Activated naive CD8-positive, alpha-beta T cell (primary cell): Measurements from ENCODE around the gene FOXD1.
"Not testable (repeated sequence)": the region's sequence is repeated elsewhere in the genome, so short reads cannot be mapped to it uniquely, and the experiment has no call there.

Experiments
- H3K27ac Mint-ChIP-seq: one replicate; pipeline ENCODE4 v1.8.0; 2021; ENCODE audit warnings: mixed read lengths
- H3K27me3 Mint-ChIP-seq: one replicate; pipeline ENCODE4 v1.8.0; 2021; ENCODE audit warnings: mixed read lengths
- H3K36me3 Mint-ChIP-seq: one replicate; pipeline ENCODE4 v1.8.0; 2021; ENCODE audit warnings: mixed read lengths
- H3K4me1 Mint-ChIP-seq: one replicate; pipeline ENCODE4 v1.8.0; 2021; ENCODE audit warnings: low read depth, mixed read lengths
- H3K4me3 Mint-ChIP-seq: one replicate; pipeline ENCODE4 v1.8.0; 2021; ENCODE audit warnings: mild to moderate bottlenecking, mixed read lengths
- H3K9me3 Mint-ChIP-seq: one replicate; pipeline ENCODE4 v1.8.0; 2021; ENCODE audit warnings: low read depth, mixed read lengths

FOXD1 gene

GRCh38 chr5:73448463-73449136 is at the start of gene FOXD1:
Gene FOXD1, minus strand, starts transcription at chr5:73448777. Its CDS starts 415 bp downstream, at chr5:73448362.
- H3K27me3 Mint-ChIP-seq = peaks cover 53% of the 10 kb centered on the region
- H3K36me3 Mint-ChIP-seq = peaks cover 2% of the 10 kb centered on the region
- H3K9me3 Mint-ChIP-seq = no peaks in the 10 kb centered on the region
- H3K4me3 Mint-ChIP-seq = peak within 1 kb of the TSS; percentile 86
- H3K4me1 Mint-ChIP-seq = peaks cover 17% of the 10 kb centered on the region
- H3K27ac Mint-ChIP-seq = no peak within 1 kb of the TSS

- Mint-ChIP-seq H3K27ac (peak overlapping the region; percentile 99), H3K4me1 (peaks cover 39% of the 10 kb centered on the region), H3K4me3 (peak overlapping the region; percentile 97), H3K36me3 (peaks cover 19% of the 10 kb centered on the region), H3K9me3 (no peaks in the 10 kb centered on the region), H3K27me3 (peaks cover 11% of the 10 kb centered on the region)
Measured at GRCh38 chr5:73497497-73498056, 49.0 kb upstream of the FOXD1 start.

GRCh38 chr5:73496984-73497457 is 48.4 kb upstream of the FOXD1 start:
- Mint-ChIP-seq H3K4me1 (peaks cover 34% of the 10 kb centered on the region), H3K9me3 (no peaks in the 10 kb centered on the region), H3K4me3 (peak overlapping the region; percentile 97), H3K27me3 (peaks cover 13% of the 10 kb centered on the region), H3K36me3 (peaks cover 19% of the 10 kb centered on the region), H3K27ac (peak overlapping the region; percentile 99)

- Mint-ChIP-seq H3K36me3 (peaks cover 13% of the 10 kb centered on the region), H3K9me3 (no peaks in the 10 kb centered on the region), H3K27ac (no peak overlapping the region), H3K4me1 (peaks cover 26% of the 10 kb centered on the region), H3K4me3 (no peak overlapping the region), H3K27me3 (peaks cover 17% of the 10 kb centered on the region)
Measured at GRCh38 chr5:73495772-73496335, 47.3 kb upstream of the FOXD1 start.

- H3K4me3 Mint-ChIP-seq = no peak overlapping the region
- H3K27ac Mint-ChIP-seq = no peak overlapping the region
- peaks cover 19% of the 10 kb centered on the region for H3K27me3 Mint-ChIP-seq
- H3K4me1 Mint-ChIP-seq = peaks cover 15% of the 10 kb centered on the region
- peaks cover 7% of the 10 kb centered on the region for H3K36me3 Mint-ChIP-seq
- no peaks in the 10 kb centered on the region for H3K9me3 Mint-ChIP-seq
Measured at GRCh38 chr5:73494721-73495120, 46.1 kb upstream of the FOXD1 start.

- H3K4me3 Mint-ChIP-seq = no peak overlapping the region
- H3K4me1 Mint-ChIP-seq = peaks cover 8% of the 10 kb centered on the region
- peaks cover 19% of the 10 kb centered on the region for H3K27me3 Mint-ChIP-seq
- no peak overlapping the region for H3K27ac Mint-ChIP-seq
- H3K36me3 Mint-ChIP-seq = no peaks in the 10 kb centered on the region
- no peaks in the 10 kb centered on the region for H3K9me3 Mint-ChIP-seq
Measured at GRCh38 chr5:73493421-73493820, 44.8 kb upstream of the FOXD1 start.

GRCh38 chr5:73491155-73491554 is 42.6 kb upstream of the FOXD1 start:
- Mint-ChIP-seq H3K4me1 (no peaks in the 10 kb centered on the region), H3K9me3 (no peaks in the 10 kb centered on the region), H3K36me3 (no peaks in the 10 kb centered on the region), H3K27ac (no peak overlapping the region), H3K27me3 (peaks cover 21% of the 10 kb centered on the region), H3K4me3 (no peak overlapping the region)

- peaks cover 21% of the 10 kb centered on the region for H3K27me3 Mint-ChIP-seq
Measured at GRCh38 chr5:73490088-73490487, 41.5 kb upstream of the FOXD1 start.

GRCh38 chr5:73488806-73489205 is 40.2 kb upstream of the FOXD1 start:
- Mint-ChIP-seq H3K27me3 (peaks cover 20% of the 10 kb centered on the region), H3K4me1 (no peaks in the 10 kb centered on the region), H3K4me3 (no peak overlapping the region), H3K9me3 (no peaks in the 10 kb centered on the region), H3K27ac (no peak overlapping the region), H3K36me3 (no peaks in the 10 kb centered on the region)

More at GRCh38 chr5:73490088-73490487, 41.5 kb upstream of the FOXD1 start:
- H3K4me1 Mint-ChIP-seq = no peaks in the 10 kb centered on the region
- H3K27ac Mint-ChIP-seq = no peak overlapping the region
- no peak overlapping the region for H3K4me3 Mint-ChIP-seq
- no peaks in the 10 kb centered on the region for H3K9me3 Mint-ChIP-seq
- H3K36me3 Mint-ChIP-seq = no peaks in the 10 kb centered on the region

GRCh38 chr5:73487815-73488214 is 39.2 kb upstream of the FOXD1 start:
- H3K36me3 Mint-ChIP-seq = no peaks in the 10 kb centered on the region
- no peak overlapping the region for H3K27ac Mint-ChIP-seq
- peaks cover 14% of the 10 kb centered on the region for H3K27me3 Mint-ChIP-seq
- H3K9me3 Mint-ChIP-seq = no peaks in the 10 kb centered on the region
- H3K4me1 Mint-ChIP-seq = no peaks in the 10 kb centered on the region
- H3K4me3 Mint-ChIP-seq = no peak overlapping the region

- H3K27ac Mint-ChIP-seq, H3K4me3 Mint-ChIP-seq, H3K9me3 Mint-ChIP-seq, H3K36me3 Mint-ChIP-seq, H3K4me1 Mint-ChIP-seq: not testable (repeated sequence)
- H3K27me3 Mint-ChIP-seq = peaks cover 11% of the 10 kb centered on the region
Measured at GRCh38 chr5:73487257-73487656, 38.7 kb upstream of the FOXD1 start.

- H3K4me1 Mint-ChIP-seq = no peaks in the 10 kb centered on the region
- no peaks in the 10 kb centered on the region for H3K9me3 Mint-ChIP-seq
- H3K36me3 Mint-ChIP-seq = no peaks in the 10 kb centered on the region
- H3K27ac Mint-ChIP-seq = no peak overlapping the region
- no peak overlapping the region for H3K4me3 Mint-ChIP-seq
- peaks cover 11% of the 10 kb centered on the region for H3K27me3 Mint-ChIP-seq
Measured at GRCh38 chr5:73486119-73486899, 37.7 kb upstream of the FOXD1 start.

- Mint-ChIP-seq H3K4me3 (no peak overlapping the region), H3K27ac (no peak overlapping the region), H3K4me1 (no peaks in the 10 kb centered on the region), H3K9me3 (no peaks in the 10 kb centered on the region), H3K27me3 (peaks cover 9% of the 10 kb centered on the region), H3K36me3 (no peaks in the 10 kb centered on the region)
Measured at GRCh38 chr5:73485715-73486114, 37.1 kb upstream of the FOXD1 start.

- peaks cover 9% of the 10 kb centered on the region for H3K27me3 Mint-ChIP-seq
- H3K27ac Mint-ChIP-seq = no peak overlapping the region
- H3K36me3 Mint-ChIP-seq = no peaks in the 10 kb centered on the region
- H3K9me3 Mint-ChIP-seq = no peaks in the 10 kb centered on the region
- H3K4me3 Mint-ChIP-seq = no peak overlapping the region
- H3K4me1 Mint-ChIP-seq = no peaks in the 10 kb centered on the region
Measured at GRCh38 chr5:73484511-73484910, 35.9 kb upstream of the FOXD1 start.

GRCh38 chr5:73483676-73484075 is 35.1 kb upstream of the FOXD1 start:
- Mint-ChIP-seq H3K27ac (no peak overlapping the region), H3K36me3 (no peaks in the 10 kb centered on the region), H3K4me3 (no peak overlapping the region), H3K27me3 (peaks cover 11% of the 10 kb centered on the region), H3K4me1 (no peaks in the 10 kb centered on the region), H3K9me3 (no peaks in the 10 kb centered on the region)
